Measurements from ENCODE around the gene NRXN2. TPM values are rescaled to one million over a fixed set of nuclear protein-coding genes. Genes with fewer than 3 reads are reported as not detected.

Gene NRXN2
- total RNA-seq, 2 experiments from 2014 or later = 0.07 to 0.22 TPM

- DNase-seq = no peak
- TF ChIP-seq, protein P1, sequence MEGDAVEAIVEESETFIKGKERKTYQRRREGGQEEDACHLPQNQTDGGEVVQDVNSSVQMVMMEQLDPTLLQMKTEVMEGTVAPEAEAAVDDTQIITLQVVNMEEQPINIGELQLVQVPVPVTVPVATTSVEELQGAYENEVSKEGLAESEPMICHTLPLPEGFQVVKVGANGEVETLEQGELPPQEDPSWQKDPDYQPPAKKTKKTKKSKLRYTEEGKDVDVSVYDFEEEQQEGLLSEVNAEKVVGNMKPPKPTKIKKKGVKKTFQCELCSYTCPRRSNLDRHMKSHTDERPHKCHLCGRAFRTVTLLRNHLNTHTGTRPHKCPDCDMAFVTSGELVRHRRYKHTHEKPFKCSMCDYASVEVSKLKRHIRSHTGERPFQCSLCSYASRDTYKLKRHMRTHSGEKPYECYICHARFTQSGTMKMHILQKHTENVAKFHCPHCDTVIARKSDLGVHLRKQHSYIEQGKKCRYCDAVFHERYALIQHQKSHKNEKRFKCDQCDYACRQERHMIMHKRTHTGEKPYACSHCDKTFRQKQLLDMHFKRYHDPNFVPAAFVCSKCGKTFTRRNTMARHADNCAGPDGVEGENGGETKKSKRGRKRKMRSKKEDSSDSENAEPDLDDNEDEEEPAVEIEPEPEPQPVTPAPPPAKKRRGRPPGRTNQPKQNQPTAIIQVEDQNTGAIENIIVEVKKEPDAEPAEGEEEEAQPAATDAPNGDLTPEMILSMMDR (IDR thresholded peaks at IDR 0.05) = no peak
- no peak for ATAC-seq
- Mint-ChIP-seq H3K9me3 (no peaks in the 10 kb centered on the region), H3K36me3 (ENCODE audit: low read depth) (no peaks in the 10 kb centered on the region), H3K27ac (no peak overlapping the region), H3K4me3 (no peak overlapping the region), H3K27me3 (peaks cover 51% of the 10 kb centered on the region), H3K4me1 (ENCODE audit: low read depth) (peaks cover 8% of the 10 kb centered on the region)
- CTCF ChIA-PET = interaction anchor here (0.7 to 1.7 kb wide), 3 partner anchors 21 to 28 kb away, joined by 3 to 10 read pairs (median 3); no protein-coding TSS in a partner anchor
- intact Hi-C loops (cut with micrococcal nuclease) = no loop called here
- POLR2A ChIA-PET = interaction anchor here (1.2 to 1.6 kb wide), 4 partner anchors 9 to 25 kb away, joined by 3 to 9 read pairs (median 4); no protein-coding TSS in a partner anchor
These were observed 6.3 kb downstream of the NRXN2 start for GRCh38 chr11:64716473-64717267.

DNA sequence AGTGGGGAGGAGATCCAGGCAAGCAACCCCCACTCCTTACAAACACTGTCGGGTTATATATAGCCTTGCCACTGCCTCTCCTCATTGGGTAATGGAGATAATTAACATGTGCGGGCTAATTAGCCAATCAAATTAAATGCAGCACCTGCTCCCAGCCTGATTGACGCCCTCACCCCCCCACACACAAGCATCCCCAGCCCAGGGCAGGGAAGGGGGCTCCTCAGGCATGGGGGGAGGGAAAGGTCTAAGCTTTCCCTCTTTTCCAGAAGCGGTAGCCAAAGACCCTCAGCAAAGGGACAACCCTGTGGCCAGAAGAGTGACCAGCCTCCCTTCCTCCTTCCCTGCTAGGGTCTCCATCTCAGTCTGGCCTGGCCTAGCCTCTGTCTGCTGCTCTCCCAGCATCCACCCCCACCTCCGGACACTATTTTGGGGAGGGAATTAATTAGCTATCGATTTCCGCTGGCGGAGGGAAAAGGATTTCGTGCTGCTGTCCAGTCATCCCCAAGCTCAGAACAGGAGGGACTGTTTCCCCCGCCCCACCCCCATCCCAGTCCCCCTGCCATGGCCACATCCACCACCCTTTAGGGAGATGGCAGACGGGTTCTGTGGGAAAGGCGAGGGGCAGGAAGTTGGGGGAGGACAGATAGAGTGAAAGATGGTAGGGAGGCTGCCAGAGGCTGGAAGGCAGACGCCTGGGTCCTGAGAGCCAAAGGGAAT, 7.1 kb downstream of the NRXN2 start:
- DNase-seq (no peak), ATAC-seq (no peak)
- Mint-ChIP-seq H3K4me1 (ENCODE audit: low read depth) (peaks cover 12% of the 10 kb centered on the region), H3K9me3 (no peaks in the 10 kb centered on the region), H3K27me3 (peaks cover 52% of the 10 kb centered on the region), H3K36me3 (ENCODE audit: low read depth) (no peaks in the 10 kb centered on the region), H3K27ac (no peak overlapping the region), H3K4me3 (no peak overlapping the region)
- intact Hi-C loops (cut with micrococcal nuclease) = no loop called here
- POLR2A ChIA-PET = interaction anchor here (0.8 to 1.6 kb wide), 4 partner anchors 10 to 29 kb away, joined by 3 to 5 read pairs (median 4); no protein-coding TSS in a partner anchor
- CTCF ChIA-PET = interaction anchor here (1.0 to 1.8 kb wide), 4 partner anchors 26 to 28 kb away, joined by 3 to 10 read pairs (median 4); partner anchors contain the start of gene RASGRP2
- TF ChIP-seq, protein P1 (IDR thresholded peaks at IDR 0.05) = no peak

DNA sequence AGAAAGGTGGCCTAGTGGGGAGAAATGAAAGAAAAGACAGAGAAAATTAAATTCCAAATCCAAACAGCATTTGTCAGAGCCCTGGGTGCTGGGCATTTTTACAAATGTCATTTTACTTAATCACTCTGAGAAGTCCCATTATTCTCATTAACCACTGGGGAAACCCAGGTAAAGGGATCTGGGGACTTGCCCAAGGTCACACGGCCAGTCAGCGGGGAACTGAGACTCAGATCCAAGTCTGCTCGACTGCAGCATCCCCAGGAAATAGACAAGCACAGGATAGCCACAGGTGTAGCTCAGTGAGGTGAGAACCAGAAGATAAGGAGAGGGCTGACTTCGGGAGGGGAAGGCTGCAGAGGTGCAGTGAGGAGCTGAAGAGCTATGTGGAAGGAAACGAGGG, 7.9 kb downstream of the NRXN2 start:
- no peaks in the 10 kb centered on the region for H3K9me3 Mint-ChIP-seq
- no peak overlapping the region for H3K4me3 Mint-ChIP-seq
- ATAC-seq (no peak), DNase-seq (no peak)
- peaks cover 54% of the 10 kb centered on the region for H3K27me3 Mint-ChIP-seq
- ChIA-PET POLR2A (interaction anchor here (0.8 kb wide), 1 partner anchor 30 kb away, joined by 3 read pairs; no protein-coding TSS in a partner anchor), CTCF (interaction anchor here (1.0 to 1.8 kb wide), 3 partner anchors 26 to 29 kb away, joined by 3 to 4 read pairs (median 4); partner anchors contain the start of gene RASGRP2)
- H3K4me1 Mint-ChIP-seq (ENCODE audit: low read depth) = peaks cover 14% of the 10 kb centered on the region
- no peaks in the 10 kb centered on the region for H3K36me3 Mint-ChIP-seq (ENCODE audit: low read depth)
- no peak overlapping the region for H3K27ac Mint-ChIP-seq
- intact Hi-C loops (cut with micrococcal nuclease) = no loop called here
- TF ChIP-seq, protein P1 (IDR thresholded peaks at IDR 0.05) = no peak

GRCh38 chr11:64714666-64715065, 8.3 kb downstream of the NRXN2 start:
- TF ChIP-seq, protein P1 (IDR thresholded peaks at IDR 0.05) = no peak
- no peak for ATAC-seq
- intact Hi-C loops (cut with micrococcal nuclease) = no loop called here
- Mint-ChIP-seq H3K4me3 (no peak overlapping the region), H3K27ac (no peak overlapping the region), H3K36me3 (ENCODE audit: low read depth) (no peaks in the 10 kb centered on the region), H3K9me3 (no peaks in the 10 kb centered on the region), H3K27me3 (peaks cover 56% of the 10 kb centered on the region), H3K4me1 (ENCODE audit: low read depth) (peaks cover 14% of the 10 kb centered on the region)
- ChIA-PET CTCF (interaction anchor here (1.0 to 1.8 kb wide), 3 partner anchors 26 to 29 kb away, joined by 3 to 4 read pairs (median 4); partner anchors contain the start of gene RASGRP2), POLR2A (no interaction called here)
- no peak for DNase-seq
